ENCODE measurements around the gene RPL36.
"Not testable (repeated sequence)": the region's sequence is repeated elsewhere in the genome, so short reads cannot be mapped to it uniquely, and the experiment has no call there.

The RPL36 gene

DNA sequence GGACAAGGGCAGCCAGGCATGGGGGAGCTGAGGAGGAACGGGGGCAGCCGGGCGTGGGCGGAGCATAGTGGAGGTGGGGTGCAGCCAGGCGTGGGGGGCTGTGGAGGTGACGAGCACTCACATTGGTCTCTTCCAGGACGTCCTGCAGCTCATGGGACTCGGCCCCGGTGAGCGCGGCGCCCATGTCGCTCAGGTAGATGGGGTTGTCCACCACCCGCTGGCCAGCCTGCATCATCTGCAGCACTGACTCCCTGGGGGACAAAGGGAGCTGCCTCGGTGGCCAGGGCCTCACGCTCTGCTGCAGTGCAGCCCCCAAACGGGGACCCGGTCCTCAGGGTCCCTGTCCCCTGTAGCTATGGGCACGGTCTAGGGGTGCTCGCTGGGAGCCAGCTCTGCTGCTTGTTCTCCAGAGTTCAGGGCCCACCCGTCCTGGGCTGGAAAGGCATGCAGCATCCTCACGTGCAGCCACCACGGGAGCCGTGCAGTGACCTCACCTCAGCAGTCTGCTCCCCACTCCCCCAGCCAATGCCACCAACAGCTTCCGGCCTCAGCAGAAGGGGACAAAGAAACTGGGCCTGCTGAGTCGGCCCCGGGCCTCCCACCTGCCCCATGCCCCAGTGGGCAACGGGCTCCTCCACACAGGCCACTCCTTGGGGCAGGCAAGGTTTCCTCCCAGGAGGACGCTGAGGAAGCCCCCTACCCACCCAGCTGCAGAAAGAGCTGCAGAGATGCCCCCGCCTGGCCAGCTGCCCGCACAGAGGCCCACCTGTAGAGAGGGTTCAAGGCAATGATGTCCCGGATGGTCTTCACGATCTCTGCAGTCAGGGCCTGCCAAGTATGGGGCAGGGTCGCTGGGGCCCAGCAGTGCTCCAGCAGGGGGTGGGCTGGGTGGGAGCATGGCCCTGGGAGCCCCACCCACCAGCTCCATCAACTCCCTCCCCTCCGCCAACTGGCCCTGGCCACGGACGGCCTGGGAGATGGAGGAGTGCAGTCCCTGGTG is 17.8 kb downstream of the RPL36 start:
- DNase-seq, result no peak

DNA sequence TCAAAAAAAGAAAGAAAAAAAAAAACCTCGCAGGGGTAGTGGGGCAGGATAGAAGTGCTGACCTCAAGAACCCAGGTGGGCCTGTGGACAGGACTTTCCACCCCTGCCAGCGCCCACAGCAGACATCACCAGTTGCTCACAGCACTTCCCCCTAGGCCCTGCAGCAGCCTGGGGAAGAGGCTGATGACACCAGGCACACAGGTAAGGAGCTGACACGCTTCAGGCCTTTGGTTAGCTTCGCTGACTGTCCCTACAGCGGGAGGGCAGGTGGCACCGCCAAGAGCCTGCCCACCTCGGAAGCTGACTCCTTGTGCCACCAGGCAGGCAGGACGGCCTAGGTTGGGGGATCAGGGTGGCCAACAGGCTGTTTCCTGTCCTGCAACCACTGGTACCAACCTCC is 20.9 kb downstream of the RPL36 start:
- no peak for DNase-seq

DNA sequence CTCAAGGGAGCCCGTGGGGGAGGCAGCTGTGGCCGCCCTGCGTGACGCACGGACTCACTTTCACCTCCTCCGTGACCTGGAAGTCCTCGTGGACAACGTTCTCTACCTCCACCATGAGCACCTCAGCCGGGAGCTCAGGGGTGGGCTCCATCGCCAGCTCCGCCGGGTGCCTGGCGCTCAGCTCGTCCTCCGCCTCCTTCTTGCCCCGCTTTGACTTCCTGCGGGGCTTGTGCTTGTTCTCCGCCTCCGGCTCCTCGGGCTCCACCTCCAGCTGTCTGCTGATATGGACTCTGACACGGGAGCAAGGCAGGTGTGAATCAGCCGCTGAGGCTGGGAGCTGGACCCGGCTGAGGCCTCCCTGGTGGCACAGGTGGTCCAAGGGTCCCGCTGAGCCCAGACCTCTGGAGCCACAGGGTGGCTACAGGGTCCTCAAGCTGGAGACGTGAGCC is 21.6 kb downstream of the RPL36 start:
- DNase-seq, result no peak

DNA sequence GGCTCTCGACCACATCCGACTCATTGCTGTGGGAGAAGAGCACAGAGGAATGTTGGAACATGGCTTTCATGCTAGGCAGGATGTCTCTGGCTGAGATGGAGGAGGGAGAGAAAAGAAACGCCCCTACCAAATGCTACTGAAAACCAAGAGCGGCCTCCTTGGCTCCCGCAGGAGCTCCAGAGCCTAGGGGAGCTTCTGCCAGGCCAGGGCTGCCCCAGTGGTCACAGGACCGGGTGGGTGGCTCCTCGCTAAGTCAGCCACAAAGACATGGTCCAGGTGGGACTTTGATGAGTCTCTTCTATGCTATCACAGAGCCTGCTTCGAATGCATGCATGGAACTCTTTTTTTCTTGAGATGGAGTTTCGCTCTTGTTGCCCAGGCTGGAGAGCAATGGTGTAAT is 23.1 kb downstream of the RPL36 start:
- no peak for DNase-seq

DNA sequence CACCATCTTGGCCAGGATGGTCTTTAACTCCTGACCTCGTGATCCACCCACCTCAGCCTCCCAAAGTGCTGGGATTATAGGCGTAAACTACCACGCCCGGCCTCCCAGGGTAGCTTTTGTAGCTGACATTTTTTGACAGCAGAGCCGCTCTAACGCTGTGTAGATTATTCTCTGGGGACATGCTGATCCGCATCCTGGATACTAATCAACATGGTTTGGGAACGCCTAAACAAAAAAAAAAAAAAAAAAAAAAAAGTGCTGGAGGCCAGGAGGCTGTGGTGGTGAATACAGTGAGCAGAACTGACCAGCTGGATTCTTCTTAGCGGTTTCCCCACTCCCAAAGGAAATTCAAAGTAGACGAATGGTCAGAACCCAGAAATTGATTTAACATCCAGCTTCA is 24.7 kb downstream of the RPL36 start:
- DNase-seq, result no peak

DNA sequence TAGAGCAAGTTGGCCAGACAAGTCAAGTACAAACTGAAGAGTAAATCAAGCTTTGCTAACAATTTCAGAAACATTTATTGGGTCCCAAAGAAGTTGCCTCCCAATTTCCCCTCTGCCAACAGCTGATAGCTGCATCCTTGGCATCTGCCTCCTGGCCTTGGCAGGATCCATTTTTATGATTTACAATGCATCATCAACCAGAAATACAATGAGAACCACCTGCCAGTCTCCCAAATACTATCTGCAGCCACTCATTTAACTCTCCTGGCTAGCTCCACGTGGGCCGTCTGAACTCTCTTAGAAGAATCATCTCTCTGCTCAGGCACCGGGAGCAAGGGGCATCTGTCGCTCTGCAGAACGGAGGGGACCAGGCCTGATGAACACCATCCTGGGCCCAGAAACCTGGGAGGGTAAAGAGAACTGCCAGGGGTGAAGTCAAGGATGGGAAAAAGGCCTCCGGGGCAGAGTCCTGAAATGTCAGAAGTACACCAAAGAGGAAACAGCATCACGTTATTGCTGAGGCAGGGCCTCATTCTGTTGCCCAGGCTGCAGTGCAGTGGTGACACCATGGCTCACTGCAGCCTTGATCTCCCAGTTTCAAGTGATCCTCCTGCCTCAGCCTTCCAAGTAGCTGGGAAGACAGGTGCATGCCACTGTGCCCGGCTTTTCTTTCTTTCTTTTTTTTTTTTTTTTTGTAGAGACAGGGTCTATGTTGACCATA is 27.3 kb downstream of the RPL36 start:
- no peak for DNase-seq

DNA sequence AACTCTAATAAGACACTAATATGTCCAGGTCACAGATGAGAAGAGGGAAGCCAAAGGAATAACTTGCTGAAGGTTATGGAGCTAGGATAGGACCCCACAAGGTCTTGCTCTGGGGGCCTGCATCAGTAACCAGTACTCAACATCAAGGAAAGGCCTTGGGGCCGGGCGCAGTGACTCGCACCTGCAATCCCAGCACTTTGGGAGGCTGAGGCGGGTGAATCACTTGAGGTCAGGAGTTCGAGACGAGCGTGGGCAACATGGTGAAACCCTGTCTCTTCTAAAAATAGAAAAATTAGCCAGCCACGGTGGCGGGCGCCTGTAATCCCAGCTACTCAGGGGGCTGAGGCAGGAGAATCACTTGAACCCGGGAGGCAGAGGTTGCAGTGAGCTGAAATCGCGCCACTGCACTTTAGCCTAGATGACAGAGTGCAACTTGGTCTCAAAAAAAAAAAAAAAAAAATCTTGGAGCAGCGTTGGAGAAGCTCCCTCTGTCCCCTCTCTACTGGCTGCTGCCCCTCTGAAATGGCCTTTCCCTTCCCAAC is 28.0 kb downstream of the RPL36 start:
- DNase-seq, result peak; percentile 71

DNA sequence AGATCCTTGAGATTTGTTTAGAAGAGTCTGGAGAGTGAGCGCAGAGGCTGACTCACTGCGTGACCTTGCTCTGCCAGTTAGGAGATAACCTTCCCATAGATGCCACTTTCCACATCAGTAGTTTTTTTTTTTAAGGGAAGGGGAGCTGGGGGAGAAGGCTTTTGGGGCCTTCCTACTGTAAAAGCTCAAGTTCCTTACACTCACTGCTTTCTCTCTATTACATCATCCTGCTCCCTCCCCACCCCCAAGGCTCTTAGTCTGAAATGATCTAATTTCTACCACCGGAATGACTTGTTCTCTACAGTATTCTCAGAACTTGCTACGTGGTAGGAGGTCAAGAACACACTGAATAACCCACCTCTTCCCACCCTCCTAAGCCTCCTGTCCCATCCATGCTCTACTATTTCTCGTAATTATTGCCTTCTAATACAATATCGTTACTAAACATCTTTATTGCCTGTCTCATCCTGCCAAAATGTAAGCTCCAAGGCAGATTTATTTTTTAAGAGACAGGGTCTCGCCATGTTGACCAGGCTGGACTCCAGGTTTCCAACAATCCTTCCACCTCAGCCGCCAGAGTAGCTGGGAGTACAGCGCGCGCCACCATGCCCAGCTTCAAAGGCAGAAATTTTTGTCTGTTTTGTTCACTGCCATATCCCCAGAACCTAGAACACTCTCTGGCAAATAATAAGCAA is 28.6 kb downstream of the RPL36 start:
- DNase-seq, result peak; percentile 67

DNA sequence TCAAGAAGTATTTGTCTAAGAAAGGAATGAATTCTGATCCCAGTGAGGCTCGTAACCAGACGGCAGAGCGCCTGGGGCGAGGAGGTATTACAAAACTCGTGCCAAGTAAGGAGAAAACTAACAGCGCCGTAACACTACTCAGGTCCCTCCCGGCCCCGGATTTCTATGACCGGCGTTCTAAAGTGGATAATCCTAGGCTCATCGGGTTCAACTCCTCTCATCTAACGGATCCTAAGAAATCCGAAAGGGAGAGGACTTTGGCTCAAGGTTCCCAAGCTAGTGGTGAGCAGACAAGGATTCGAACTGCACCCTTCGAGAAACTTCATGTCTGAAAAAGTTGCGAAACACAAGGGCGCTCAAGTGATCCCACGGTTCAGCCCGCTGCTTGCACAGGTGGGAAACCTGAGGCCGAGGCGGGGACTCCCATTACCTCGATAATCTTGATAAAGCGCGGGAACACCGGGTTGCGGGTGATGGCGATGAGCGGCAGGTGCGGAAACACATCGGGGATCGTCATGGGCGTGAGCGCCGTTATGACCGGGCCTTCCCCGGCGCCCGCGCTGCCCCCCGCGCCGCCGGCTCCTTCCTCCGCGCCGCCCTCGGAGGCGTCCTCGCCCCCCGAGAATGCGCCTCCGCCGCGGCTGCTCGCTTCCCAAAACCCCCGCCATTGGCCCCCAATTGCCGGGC is 29.3 kb downstream of the RPL36 start:
- no peak for DNase-seq

DNA sequence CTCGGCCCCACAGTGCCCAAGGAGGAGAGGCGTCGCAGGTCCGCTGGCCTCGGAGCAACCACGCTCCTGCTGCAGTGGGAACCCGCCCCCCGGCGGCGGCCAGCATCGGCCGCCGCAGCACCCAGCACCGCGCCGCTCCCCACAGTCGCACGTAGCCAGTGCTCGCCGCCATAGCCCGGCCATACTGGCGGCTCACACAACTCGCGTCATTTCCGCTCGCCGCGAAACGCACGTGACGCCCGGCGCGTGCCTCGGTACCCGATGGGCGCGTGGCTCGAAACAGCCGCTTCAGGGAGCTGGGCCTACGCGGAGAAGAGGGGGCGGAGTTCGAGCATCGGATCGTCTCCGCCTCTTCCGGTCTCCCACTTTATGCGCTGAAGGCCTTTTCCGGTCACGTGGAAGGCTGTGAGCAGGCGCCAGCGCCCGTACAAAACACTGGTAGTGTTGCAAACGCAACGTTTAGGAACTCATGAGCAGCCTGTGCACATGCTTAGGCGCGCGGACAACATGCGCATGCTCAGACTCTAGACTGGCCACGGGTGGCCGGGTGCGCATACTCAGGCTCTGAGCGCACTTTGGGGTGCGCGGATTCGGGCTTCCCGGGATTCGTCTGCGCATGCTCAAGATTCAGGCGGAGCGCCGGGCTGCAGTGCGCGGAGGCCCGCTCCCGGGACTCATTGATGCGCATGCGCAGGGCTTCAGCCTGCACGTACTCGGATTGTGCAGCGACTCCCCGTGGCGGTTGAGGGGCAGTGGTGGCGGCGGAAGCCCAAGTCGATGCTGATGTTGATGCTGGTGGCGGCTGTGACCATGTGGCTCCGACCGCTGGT is 30.1 kb downstream of the RPL36 start, which contains the start of the genes CATSPERD and LONP1:
CATSPERD (plus strand) TSS at position 677 of the 830 bp plus-strand sequence; CDS start at position 778, 101 bp downstream.
LONP1 (minus strand) TSS at position 186 of the 830 bp plus-strand sequence; CDS start at position 172, 14 bp downstream.
- DNase-seq, result peak; percentile 98

DNA sequence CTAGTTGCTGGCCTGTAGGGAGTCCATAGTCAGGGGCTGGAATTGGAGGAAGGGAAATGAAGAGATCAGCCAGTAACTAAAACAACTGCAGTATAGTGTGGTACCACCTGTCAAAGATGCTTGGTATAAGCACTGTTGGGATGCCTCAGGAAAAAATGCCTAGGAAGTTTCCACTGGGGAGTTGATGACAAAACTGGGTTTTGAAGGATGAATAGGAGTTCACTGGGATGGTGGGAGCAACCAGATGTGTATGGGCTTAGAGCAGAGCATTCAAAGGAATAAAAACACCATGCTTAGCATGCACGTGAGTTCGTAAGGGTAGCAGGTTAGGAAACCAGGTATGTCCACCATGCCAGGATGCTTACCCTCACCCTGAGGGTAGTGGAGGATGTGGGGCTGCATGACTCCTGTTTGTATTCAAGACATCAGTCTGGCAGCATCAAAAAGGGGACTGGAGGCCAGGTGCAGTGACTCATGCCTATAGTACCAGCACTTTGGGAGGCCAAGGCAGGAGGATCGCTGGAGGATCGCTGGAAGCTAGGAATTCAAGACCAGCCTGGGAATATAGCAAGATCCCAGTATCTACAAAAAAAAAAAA is 37.5 kb downstream of the RPL36 start:
- DNase-seq, result no peak

DNA sequence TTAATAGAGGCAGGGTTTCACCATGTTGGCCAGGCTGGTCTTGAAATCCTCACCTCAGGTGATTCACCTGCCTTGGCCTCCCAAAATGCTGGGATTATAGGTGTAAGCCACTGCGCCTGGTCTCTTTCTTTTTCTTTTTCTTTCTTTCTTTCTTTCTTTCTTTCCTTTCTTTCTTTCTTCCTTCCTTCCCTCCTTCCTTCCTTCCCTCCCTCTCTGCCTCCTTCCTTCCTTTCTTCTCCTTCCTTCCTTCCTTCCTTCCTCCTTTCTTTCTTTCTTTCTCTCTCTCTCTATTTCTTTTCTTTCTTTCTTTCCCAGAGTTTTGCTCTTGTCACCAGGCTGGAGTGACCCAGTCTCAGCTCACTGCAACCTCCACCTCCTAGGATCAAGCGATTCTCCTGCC is 43.1 kb downstream of the RPL36 start:
- DNase-seq, result not testable (repeated sequence)

DNA sequence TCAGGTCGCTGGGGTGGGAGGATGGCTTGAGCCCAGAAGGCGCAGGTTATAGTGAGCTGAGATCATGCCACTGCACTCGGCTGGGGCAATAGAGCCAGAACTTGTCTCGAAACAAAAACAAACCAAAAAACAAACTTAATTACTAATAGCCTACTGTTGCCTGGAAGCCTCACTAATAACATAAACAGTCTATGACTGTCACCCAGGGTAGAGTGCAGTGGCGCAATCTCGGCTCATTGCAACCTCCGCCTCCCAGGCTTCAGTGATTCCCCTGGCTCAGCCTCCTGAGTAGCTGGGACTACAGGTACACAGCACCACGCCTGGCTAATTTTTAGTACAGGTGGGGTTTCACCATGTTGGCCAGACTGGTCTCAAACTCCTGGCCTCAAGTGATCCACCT is 48.3 kb downstream of the RPL36 start:
- DNase-seq, result no peak

Data from stimulated activated naive CD4-positive, alpha-beta T cell treated with Interleukin-2 at 50 U/mL for 16 hours (primary cell).